ENCODE results near the gene TTC39C. TPM values are rescaled to one million over a fixed set of nuclear protein-coding genes. Genes with fewer than 3 reads are reported as not detected.

TTC39C gene
- polyA plus RNA-seq, 3 donors: 4.3 to 29.5 (median 8.3) TPM

- Mint-ChIP-seq H3K27me3 (ENCODE audit: low read depth in 3 of 3) (no peaks in the 10 kb centered on the region), H3K4me1 (peaks cover 81% of the 10 kb centered on the region), H3K4me3 (no peak overlapping the region), H3K27ac (peak overlapping the region in 2 of 7 donors; percentile 22), H3K9me3 (no peaks in the 10 kb centered on the region), H3K36me3 (peaks cover 10 to 15% of the 10 kb centered on the region in 2 donors)
- WGBS (ENCODE audit: insufficient coverage): no CpG with 5 or more reads among the region's 3 CpGs
- Histone ChIP-seq H3K4me1 (ENCODE audit: control insufficient read depth in 1 of 2, insufficient read depth in 2 of 2, low read length in 2 of 2) (peaks cover 74 to 84% of the 10 kb centered on the region in 2 donors), H3K27ac (ENCODE audit: low read depth in 1 of 2, low read length in 2 of 2) (peak overlapping the region in 1 of 2 donors; percentile 42), H3K79me2 (ENCODE audit: insufficient read depth, low read length) (peaks cover 98% of the 10 kb centered on the region), H3K4me2 (replicated peaks; ENCODE audit: extremely low read depth, low read length, poor library complexity, severe bottlenecking) (no peak overlapping the region), H3K9ac (ENCODE audit: insufficient read depth, low read length, poor library complexity, severe bottlenecking) (no peak overlapping the region), H4K20me1 (ENCODE audit: insufficient read depth, low read length) (peaks cover 78% of the 10 kb centered on the region), H3K27me3 (ENCODE audit: control insufficient read depth in 2 of 2, insufficient read depth in 2 of 2, low read length in 2 of 2) (no peaks in the 10 kb centered on the region), H3K36me3 (replicated peaks in 1 of 2; ENCODE audit: control insufficient read depth in 1 of 2, insufficient read depth in 2 of 2, low read length in 2 of 2) (peaks cover 5 to 12% of the 10 kb centered on the region in 2 donors), H2AFZ (ENCODE audit: insufficient read depth, low read depth, low read length, poor library complexity, severe bottlenecking) (no peak overlapping the region), H3K4me3 (replicated peaks in 1 of 3; ENCODE audit: low read depth in 2 of 3, low read length in 3 of 3) (no peak overlapping the region), H3K9me3 (replicated peaks in 1 of 2; ENCODE audit: control insufficient read depth in 1 of 2, insufficient read depth in 1 of 2, low read length in 2 of 2) (no peaks in the 10 kb centered on the region)
- TF ChIP-seq CTCF (IDR thresholded peaks at IDR 0.05): no peak
- no peak for DNase-seq
- intact Hi-C loops (cut with micrococcal nuclease): no loop called here
These were observed 7.0 kb downstream of the TTC39C start for GRCh38 chr18:24021505-24021904.

GRCh38 chr18:24022161-24022560, 7.6 kb downstream of the TTC39C start:
- Histone ChIP-seq H4K20me1 (ENCODE audit: insufficient read depth, low read length) (peaks cover 75% of the 10 kb centered on the region), H3K9me3 (replicated peaks in 1 of 2; ENCODE audit: control insufficient read depth in 1 of 2, insufficient read depth in 1 of 2, low read length in 2 of 2) (no peaks in the 10 kb centered on the region), H2AFZ (ENCODE audit: insufficient read depth, low read depth, low read length, poor library complexity, severe bottlenecking) (no peak overlapping the region), H3K36me3 (replicated peaks in 1 of 2; ENCODE audit: control insufficient read depth in 1 of 2, insufficient read depth in 2 of 2, low read length in 2 of 2) (peaks cover 5 to 12% of the 10 kb centered on the region in 2 donors), H3K27ac (ENCODE audit: low read depth in 1 of 2, low read length in 2 of 2) (peak overlapping the region in 1 of 2 donors; percentile 42), H3K27me3 (ENCODE audit: control insufficient read depth in 2 of 2, insufficient read depth in 2 of 2, low read length in 2 of 2) (no peaks in the 10 kb centered on the region), H3K4me2 (replicated peaks; ENCODE audit: extremely low read depth, low read length, poor library complexity, severe bottlenecking) (no peak overlapping the region), H3K9ac (ENCODE audit: insufficient read depth, low read length, poor library complexity, severe bottlenecking) (no peak overlapping the region), H3K4me3 (replicated peaks in 1 of 3; ENCODE audit: low read depth in 2 of 3, low read length in 3 of 3) (no peak overlapping the region), H3K4me1 (ENCODE audit: control insufficient read depth in 1 of 2, insufficient read depth in 2 of 2, low read length in 2 of 2) (peaks cover 73 to 84% of the 10 kb centered on the region in 2 donors), H3K79me2 (ENCODE audit: insufficient read depth, low read length) (peaks cover 97% of the 10 kb centered on the region)
- Mint-ChIP-seq H3K9me3 (no peaks in the 10 kb centered on the region), H3K27ac (peak overlapping the region in 2 of 7 donors; percentile 14 to 22), H3K27me3 (ENCODE audit: low read depth in 3 of 3) (peaks cover 0 to 2% (median 0%) of the 10 kb centered on the region in 3 donors), H3K4me3 (no peak overlapping the region), H3K4me1 (peaks cover 81% of the 10 kb centered on the region), H3K36me3 (peaks cover 10 to 15% of the 10 kb centered on the region in 2 donors)
- no peak for DNase-seq
- no peak for TF ChIP-seq CTCF (IDR thresholded peaks at IDR 0.05)
- WGBS (ENCODE audit: insufficient coverage): no CpG with 5 or more reads among the region's 4 CpGs
- intact Hi-C loops (cut with micrococcal nuclease): no loop called here

Measured in CD14-positive monocyte (primary cell).